HL-60/S4 (cell line): Measurements from ENCODE around the gene FAM174B.
"Not testable (repeated sequence)": the region's sequence is repeated elsewhere in the genome, so short reads cannot be mapped to it uniquely, and the experiment has no call there.

Experiments used
- in situ Hi-C: fragments of 300-500 bp; cut with MboI; formaldehyde crosslinking; loops from 2 replicates; pipeline ENCODE4 v1.14.3; 2022; ENCODE audit warnings: low sequenced_read_pairs

The FAM174B gene

GRCh38 chr15:92619145-92620101 lies 36.2 kb downstream of the FAM174B start:
- in situ Hi-C loops, result no loop called here

GRCh38 chr15:92617549-92618520 lies 37.7 kb downstream of the FAM174B start:
- in situ Hi-C loops, result no loop called here

GRCh38 chr15:92616621-92617548 lies 38.7 kb downstream of the FAM174B start:
- in situ Hi-C loops, result no loop called here

- in situ Hi-C loops, result no loop called here
These were observed 40.5 kb downstream of the FAM174B start for GRCh38 chr15:92614791-92615785.

GRCh38 chr15:92614301-92614700 lies 41.3 kb downstream of the FAM174B start:
- in situ Hi-C loops, result no loop called here

- in situ Hi-C loops, result no loop called here
These were observed 41.7 kb downstream of the FAM174B start for GRCh38 chr15:92613841-92614240.

- in situ Hi-C loops, result no loop called here
These were observed 42.7 kb downstream of the FAM174B start for GRCh38 chr15:92612891-92613290.

- in situ Hi-C loops, result no loop called here
These were observed 43.4 kb downstream of the FAM174B start for GRCh38 chr15:92611995-92612745.

- in situ Hi-C loops, result no loop called here
These were observed 44.4 kb downstream of the FAM174B start for GRCh38 chr15:92611150-92611549.

GRCh38 chr15:92610101-92610520 lies 45.5 kb downstream of the FAM174B start:
- in situ Hi-C loops, result no loop called here

- in situ Hi-C loops, result no loop called here
These were observed 46.5 kb downstream of the FAM174B start for GRCh38 chr15:92608866-92609700.

GRCh38 chr15:92606836-92607150 lies 48.8 kb downstream of the FAM174B start:
- in situ Hi-C loops, result not testable (repeated sequence)

GRCh38 chr15:92606126-92606835 lies 49.3 kb downstream of the FAM174B start:
- in situ Hi-C loops, result no loop called here

GRCh38 chr15:92605225-92605944 lies 50.2 kb downstream of the FAM174B start:
- in situ Hi-C loops, result no loop called here

GRCh38 chr15:92603743-92604470 lies 51.7 kb downstream of the FAM174B start:
- in situ Hi-C loops, result no loop called here

GRCh38 chr15:92603278-92603677 lies 52.3 kb downstream of the FAM174B start:
- in situ Hi-C loops, result no loop called here
